Body of pancreas (tissue), 4 donors: ENCODE results near the gene JPH3. TPM values are rescaled to one million over a fixed set of nuclear protein-coding genes. Genes with fewer than 3 reads are reported as not detected.

Source experiments
- ATAC-seq: fragments of 150-250 bp; one replicate; pipeline ENCODE4 v1.9.1; 2016
- DNase-seq, 4 donors: peaks; one replicate each; pipeline ENCODE4 v3.0.0-alpha.2; 2019
- H3K27ac ChIP-seq, 4 donors: fragments of 200-600 bp; sonication (generic); 1 replicate in 3 of 4; 2 replicates in 1 of 4; pipeline versions ENCODE4 v1.5.1 to v1.6.1; 2016 to 2019; ENCODE audit warnings: mild to moderate bottlenecking in 1 of 4, mixed read lengths in 1 of 4, moderate library complexity in 1 of 4
- H3K27me3 ChIP-seq, 2 donors: fragments of 200-600 bp; sonication (generic); one replicate each; pipeline ENCODE4 v1.6.0; 2016; ENCODE audit warnings: mild to moderate bottlenecking in 1 of 2
- H3K36me3 ChIP-seq, 2 donors: fragments of 200-600 bp; sonication (generic); replicated peaks in 1 of 2; 2 replicates each; pipeline ENCODE4 v1.5.1; 2016; ENCODE audit warnings: low read depth in 2 of 2; ENCODE audit not compliant: insufficient read depth in 1 of 2
- H3K4me1 ChIP-seq: fragments of 200-600 bp; sonication (generic); one replicate; pipeline ENCODE4 v1.6.0; 2016
- H3K4me3 ChIP-seq, 2 donors: fragments of 200-600 bp; sonication (generic); 1 replicate in 1 of 2; 2 replicates in 1 of 2; pipeline ENCODE4 v1.5.1; 2016 to 2019
- H3K9me3 ChIP-seq, 3 donors: fragments of 200-600 bp; sonication (generic); 1 replicate in 2 of 3; 2 replicates in 1 of 3; pipeline ENCODE4 v1.5.1; 2016
- POLR2A ChIP-seq, 3 donors: fragments of 450-650 bp; IDR thresholded peaks; one replicate each; pipeline ENCODE4 v1.6.1; 2016; ENCODE audit warnings: antibody characterized with exemption in 3 of 3, mild to moderate bottlenecking in 2 of 3
- WGBS, 2 donors: methylation state at CpG; one replicate each; pipeline ENCODE4 v1.1.5; 2017; 5-methylcytosine and 5-hydroxymethylcytosine counted together
- intact Hi-C: fragments of 100-400 bp; cut with DNase I; formaldehyde crosslinking; loops from one replicate; pipeline ENCODE4 v1.15.1; 2023
- total RNA-seq, 2 donors: library from RNA; depleted of rRNA; stranded (reverse); fragments of >200 nt; gene quantifications; one replicate each; pipeline ENCODE4 v1.1.0, GENCODE V29; 2016
- TF ChIP-seq, protein P1 (sequence below), 7 experiments: fragments of 450-650 bp in 4 of 7; fragments of 200-600 bp in 3 of 7; sonication (generic) in 3 of 7; IDR thresholded peaks; one replicate each; pipeline ENCODE4 v1.5.1; 2016 to 2019; ENCODE audit warnings: antibody characterized with exemption in 7 of 7

The JPH3 gene
- total RNA-seq, 2 donors from 2014 or later, result not detected

- no peaks in the 10 kb centered on the region for H3K4me1 ChIP-seq
- WGBS, 2 donors, result 77 to 80% methylated on average over 14 to 29 of the region's 35 CpGs
- ATAC-seq, result no peak
- no peaks in the 10 kb centered on the region for H3K36me3 ChIP-seq
- TF ChIP-seq, protein P1, sequence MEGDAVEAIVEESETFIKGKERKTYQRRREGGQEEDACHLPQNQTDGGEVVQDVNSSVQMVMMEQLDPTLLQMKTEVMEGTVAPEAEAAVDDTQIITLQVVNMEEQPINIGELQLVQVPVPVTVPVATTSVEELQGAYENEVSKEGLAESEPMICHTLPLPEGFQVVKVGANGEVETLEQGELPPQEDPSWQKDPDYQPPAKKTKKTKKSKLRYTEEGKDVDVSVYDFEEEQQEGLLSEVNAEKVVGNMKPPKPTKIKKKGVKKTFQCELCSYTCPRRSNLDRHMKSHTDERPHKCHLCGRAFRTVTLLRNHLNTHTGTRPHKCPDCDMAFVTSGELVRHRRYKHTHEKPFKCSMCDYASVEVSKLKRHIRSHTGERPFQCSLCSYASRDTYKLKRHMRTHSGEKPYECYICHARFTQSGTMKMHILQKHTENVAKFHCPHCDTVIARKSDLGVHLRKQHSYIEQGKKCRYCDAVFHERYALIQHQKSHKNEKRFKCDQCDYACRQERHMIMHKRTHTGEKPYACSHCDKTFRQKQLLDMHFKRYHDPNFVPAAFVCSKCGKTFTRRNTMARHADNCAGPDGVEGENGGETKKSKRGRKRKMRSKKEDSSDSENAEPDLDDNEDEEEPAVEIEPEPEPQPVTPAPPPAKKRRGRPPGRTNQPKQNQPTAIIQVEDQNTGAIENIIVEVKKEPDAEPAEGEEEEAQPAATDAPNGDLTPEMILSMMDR (IDR thresholded peaks at IDR 0.05), result no peak
- no peak for TF ChIP-seq POLR2A (IDR thresholded peaks at IDR 0.05)
- DNase-seq, result no peak
- no peak overlapping the region for H3K27ac ChIP-seq
- H3K27me3 ChIP-seq, result no peaks in the 10 kb centered on the region
- no peak overlapping the region for H3K4me3 ChIP-seq
- H3K9me3 ChIP-seq, result no peaks in the 10 kb centered on the region
- intact Hi-C loops, result no loop called here
Measured at GRCh38 chr16:87684711-87685404, 82.5 kb downstream of the JPH3 start.

GRCh38 chr16:87685405-87685755 is 83.1 kb downstream of the JPH3 start:
- Histone ChIP-seq H3K4me1 (no peaks in the 10 kb centered on the region), H3K27ac (no peak overlapping the region), H3K27me3 (no peaks in the 10 kb centered on the region), H3K36me3 (no peaks in the 10 kb centered on the region), H3K4me3 (no peak overlapping the region), H3K9me3 (no peaks in the 10 kb centered on the region)
- TF ChIP-seq, protein P1 (IDR thresholded peaks at IDR 0.05), result no peak
- TF ChIP-seq POLR2A (IDR thresholded peaks at IDR 0.05), result no peak
- DNase-seq (no peak), ATAC-seq (no peak)
- WGBS, 2 donors, result 40 to 75% methylated on average over 1 to 19 of the region's 19 CpGs
- intact Hi-C loops, result no loop called here

DNA sequence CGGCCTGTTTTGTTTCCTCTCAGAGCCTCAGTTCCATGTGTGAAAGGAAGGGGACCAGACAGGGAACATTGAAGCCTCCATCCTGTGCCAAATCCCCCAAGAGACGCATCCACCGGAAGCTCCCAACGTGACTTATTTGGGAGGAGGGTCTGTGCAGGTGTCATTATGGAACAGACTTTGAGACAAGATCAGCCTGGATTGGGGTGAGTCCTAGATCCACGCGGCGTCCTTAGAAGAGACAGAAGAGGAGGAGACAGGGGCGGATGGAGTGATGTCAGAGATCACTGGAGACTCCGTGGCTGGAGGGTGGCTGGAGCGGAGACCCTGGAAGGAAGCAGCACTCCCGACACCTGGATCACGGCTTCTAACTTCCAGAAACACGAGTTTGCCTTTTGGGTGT is 83.5 kb downstream of the JPH3 start:
- Histone ChIP-seq H3K9me3 (no peaks in the 10 kb centered on the region), H3K4me1 (no peaks in the 10 kb centered on the region), H3K27me3 (no peaks in the 10 kb centered on the region), H3K36me3 (no peaks in the 10 kb centered on the region), H3K4me3 (no peak overlapping the region), H3K27ac (no peak overlapping the region)
- ATAC-seq, result no peak
- intact Hi-C loops, result no loop called here
- 63 to 78% methylated on average over 12 to 13 of the region's 13 CpGs for WGBS, 2 donors
- DNase-seq, result no peak
- no peak for TF ChIP-seq POLR2A (IDR thresholded peaks at IDR 0.05)
- TF ChIP-seq, protein P1 (IDR thresholded peaks at IDR 0.05), result no peak

- Histone ChIP-seq H3K27ac (no peak overlapping the region), H3K27me3 (no peaks in the 10 kb centered on the region), H3K9me3 (no peaks in the 10 kb centered on the region), H3K4me1 (no peaks in the 10 kb centered on the region), H3K36me3 (no peaks in the 10 kb centered on the region), H3K4me3 (no peak overlapping the region)
- intact Hi-C loops, result no loop called here
- DNase-seq (no peak), ATAC-seq (no peak)
- 52 to 64% methylated on average over 10 to 13 of the region's 13 CpGs for WGBS, 2 donors
- TF ChIP-seq, protein P1 (IDR thresholded peaks at IDR 0.05), result no peak
- TF ChIP-seq POLR2A (IDR thresholded peaks at IDR 0.05), result no peak
Measured at GRCh38 chr16:87686697-87687096, 84.4 kb downstream of the JPH3 start.
